Activated CD8-positive, alpha-beta memory T cell treated with anti-CD3 and anti-CD28 coated beads, Interleukin-2, amount 50 U/mL, for 4 hours (primary cell): ENCODE measurements around the gene CPT1B.
"Not testable (repeated sequence)": the region's sequence is repeated elsewhere in the genome, so short reads cannot be mapped to it uniquely, and the experiment has no call there.

Experiments
- DNase-seq: peaks from one replicate; pipeline ENCODE4 v3.0.0-alpha.2; 2020

CPT1B gene

GRCh38 chr22:50526108-50526833 is 52.0 kb downstream of the CPT1B start:
- DNase-seq: peak; percentile 82

GRCh38 chr22:50525858-50526107 is 52.4 kb downstream of the CPT1B start:
- no peak for DNase-seq

- DNase-seq: peak; percentile 98
Observed at GRCh38 chr22:50525104-50525857, 52.9 kb downstream of the CPT1B start, which contains the start of gene SCO2. TSS of gene SCO2 (minus strand) at chr22:50525598. CDS start at chr22:50524411, 1,187 bp downstream.

GRCh38 chr22:50524676-50525103 is 53.5 kb downstream of the CPT1B start:
- DNase-seq: no peak

- DNase-seq: no peak
Observed at GRCh38 chr22:50523806-50524675, 54.2 kb downstream of the CPT1B start.

DNA sequence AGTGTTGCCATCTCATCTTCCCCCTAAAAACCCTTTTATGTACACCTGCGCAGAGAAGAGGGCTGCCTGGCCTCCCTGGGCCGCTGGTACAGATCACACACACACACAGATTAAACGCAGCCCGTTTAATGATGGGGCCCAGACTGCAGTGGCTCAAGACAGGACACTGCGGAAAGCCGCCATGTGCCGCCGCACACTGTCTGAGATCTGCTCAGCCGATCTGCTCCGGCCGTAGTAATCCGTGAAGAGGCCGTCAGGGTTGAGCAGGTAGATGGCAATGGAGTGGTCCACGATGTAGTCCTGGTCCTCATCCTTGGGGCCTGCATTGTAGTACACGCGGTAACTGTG is 54.8 kb downstream of the CPT1B start:
- DNase-seq: no peak

DNA sequence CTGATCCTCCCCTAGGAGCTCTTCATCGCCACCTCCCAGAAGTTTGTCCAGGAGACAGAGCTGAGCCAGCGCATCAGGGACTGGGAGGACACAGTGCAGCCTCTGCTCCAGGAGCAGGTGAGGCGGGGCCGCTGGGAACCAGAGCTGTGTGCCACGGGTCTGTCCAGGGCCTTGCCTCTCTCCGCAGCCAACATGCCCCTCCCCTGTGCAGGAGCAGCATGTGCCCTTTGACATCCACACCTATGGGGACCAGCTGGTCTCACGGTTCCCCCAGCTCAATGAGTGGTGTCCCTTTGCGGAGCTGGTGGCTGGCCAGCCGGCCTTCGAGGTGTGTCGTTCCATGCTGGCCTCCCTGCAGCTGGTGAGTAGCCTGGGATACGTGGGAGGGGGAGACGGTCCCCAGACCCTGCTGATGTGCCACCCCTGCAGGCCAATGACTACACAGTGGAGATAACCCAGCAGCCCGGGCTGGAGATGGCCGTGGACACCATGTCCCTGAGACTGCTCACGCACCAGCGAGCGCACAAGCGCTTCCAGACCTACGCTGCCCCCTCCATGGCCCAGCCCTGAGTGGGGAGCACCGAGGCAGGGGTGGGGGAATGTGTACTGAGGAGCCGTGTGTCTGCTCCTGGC is 55.3 kb downstream of the CPT1B start:
- DNase-seq: no peak

GRCh38 chr22:50522208-50522805 is 55.9 kb downstream of the CPT1B start:
- DNase-seq: no peak

DNA sequence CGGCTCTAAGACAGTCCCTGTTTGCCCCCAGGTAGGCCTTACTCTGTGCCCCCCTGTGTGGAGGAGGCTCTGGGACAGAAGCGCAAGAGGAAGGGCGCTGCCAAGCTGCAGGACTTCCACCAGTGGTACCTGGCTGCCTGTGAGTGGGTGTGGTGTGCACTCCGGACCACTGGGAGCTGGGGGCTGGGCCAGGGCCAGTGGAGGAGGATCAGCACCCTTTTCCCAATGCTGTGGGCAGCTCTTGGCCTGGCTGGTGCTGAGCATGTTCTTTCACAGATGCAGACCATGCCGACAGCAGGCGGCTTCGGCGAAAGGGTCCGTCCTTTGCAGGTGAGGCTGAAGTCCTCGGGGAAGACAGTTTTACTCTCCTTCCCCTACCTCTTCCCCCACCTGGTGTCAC is 56.5 kb downstream of the CPT1B start:
- DNase-seq: no peak

DNA sequence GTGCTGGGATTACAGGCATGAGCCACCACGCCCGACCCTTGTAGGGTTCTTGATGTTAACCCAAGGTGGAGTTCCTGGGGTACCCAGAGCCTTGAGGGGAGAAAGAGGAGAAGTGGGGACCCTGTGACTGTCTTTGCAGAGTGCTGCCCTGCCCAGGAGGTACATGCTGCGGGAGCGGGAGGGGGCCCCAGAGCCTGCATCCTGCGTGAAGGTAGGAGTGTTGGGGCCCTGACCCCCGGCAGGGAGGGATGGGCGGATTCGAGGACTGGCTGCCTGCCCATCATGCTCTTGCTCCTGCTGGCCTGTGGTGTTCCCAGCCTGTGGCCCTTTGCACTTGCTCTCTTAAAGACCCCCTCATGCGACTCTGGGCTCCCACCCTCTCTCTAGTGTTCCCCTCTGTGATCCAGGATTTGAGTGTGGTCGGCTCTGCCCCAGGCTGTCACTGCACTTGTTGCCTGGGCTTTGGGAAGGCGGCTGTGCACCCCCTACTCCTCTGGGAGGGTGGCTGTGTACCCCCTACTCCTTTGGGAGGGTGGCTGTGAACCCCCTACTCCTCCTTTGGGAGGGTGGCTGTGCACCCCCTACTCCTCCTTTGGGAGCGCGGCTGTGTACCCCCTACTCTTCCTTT is 57.3 kb downstream of the CPT1B start:
- no peak for DNase-seq

DNA sequence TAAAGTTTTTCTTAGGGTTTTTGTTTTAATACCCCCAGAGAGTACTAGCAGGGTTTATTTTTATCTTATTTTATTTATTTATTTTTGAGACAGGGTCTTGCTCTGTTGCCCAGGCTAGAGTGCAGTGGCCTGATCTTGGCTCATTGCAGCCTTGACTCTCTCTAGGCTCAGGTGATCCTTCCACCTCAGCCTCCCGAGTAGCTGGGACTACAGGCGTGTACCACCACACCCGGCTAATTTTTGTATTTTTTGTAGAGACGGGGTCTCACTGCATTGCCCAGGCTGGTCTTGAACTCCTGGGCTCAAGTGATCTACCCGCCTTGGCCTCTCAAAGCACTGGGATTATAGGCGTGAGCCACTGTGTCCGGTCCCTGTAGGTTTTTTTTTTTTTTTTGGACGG is 58.0 kb downstream of the CPT1B start:
- DNase-seq: not testable (repeated sequence)

- DNase-seq: no peak
Observed at GRCh38 chr22:50519151-50519550, 59.1 kb downstream of the CPT1B start.
